Omental fat pad (tissue), 4 donors: ENCODE results near the gene KLK13. TPM values are rescaled to one million over a fixed set of nuclear protein-coding genes. Genes with fewer than 3 reads are reported as not detected.

ENCODE experiments used
- ATAC-seq: fragments of 150-250 bp; one replicate; pipeline ENCODE4 v1.9.1; 2016; ENCODE audit warnings: mild to moderate bottlenecking, moderate library complexity; ENCODE audit not compliant: low FRiP score
- DNase-seq: peaks from one replicate; pipeline ENCODE4 v3.0.0-alpha.2; 2019; ENCODE audit warnings: low spot score
- CTCF ChIP-seq, 3 donors: fragments of 450-650 bp; IDR thresholded peaks; one replicate each; pipeline ENCODE4 v1.5.1; 2016 to 2017; ENCODE audit warnings: antibody characterized with exemption in 3 of 3, mild to moderate bottlenecking in 3 of 3, moderate library complexity in 2 of 3
- total RNA-seq, 4 donors: library from RNA; depleted of rRNA; stranded (reverse); fragments of >200 nt; gene quantifications; one replicate each; pipeline ENCODE4 v1.1.0, GENCODE V29; 2016

The KLK13 gene
- total RNA-seq, 4 donors from 2014 or later: not detected

DNA sequence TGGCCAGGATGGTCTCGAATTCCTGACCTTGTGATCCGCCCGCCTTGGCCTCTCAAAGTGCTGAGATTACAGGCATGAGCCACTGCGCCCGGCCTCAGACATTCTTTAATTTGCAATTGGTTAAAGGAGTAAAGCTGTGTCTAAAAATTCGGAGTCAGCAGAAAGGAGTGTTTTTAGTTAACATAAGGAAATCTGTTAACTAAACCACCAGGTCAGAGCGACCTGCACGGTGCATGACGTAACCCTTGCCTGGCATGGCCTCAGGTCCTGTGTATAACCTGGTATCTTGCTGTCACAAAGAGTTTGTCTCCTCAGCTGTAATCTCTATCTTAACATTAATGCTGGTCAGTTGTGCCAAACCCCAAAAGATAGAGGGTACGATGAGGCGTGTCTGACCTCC lies 20.6 kb downstream of the KLK13 start:
- no peak for DNase-seq
- no peak for TF ChIP-seq CTCF (IDR thresholded peaks at IDR 0.05)
- ATAC-seq: no peak

DNA sequence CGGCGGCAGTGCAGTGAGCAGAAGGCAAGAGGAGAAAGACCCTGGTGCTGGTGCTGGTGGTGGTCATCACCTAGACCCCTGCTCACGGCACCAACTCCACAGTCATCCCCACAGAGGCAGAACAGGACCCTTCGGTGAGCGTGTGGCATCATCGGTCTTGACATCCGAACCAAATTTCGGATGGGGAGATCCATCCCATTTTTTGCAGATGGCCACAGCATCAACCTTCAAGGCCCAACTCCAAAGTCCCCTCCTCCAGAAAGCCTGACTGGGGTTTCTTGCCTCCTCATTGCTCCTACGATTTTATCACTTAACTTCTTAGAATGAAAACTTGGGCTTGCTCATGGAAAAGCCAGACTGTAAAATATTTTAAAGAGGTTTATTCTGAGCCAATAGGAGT lies 21.4 kb downstream of the KLK13 start:
- no peak for TF ChIP-seq CTCF (IDR thresholded peaks at IDR 0.05)
- no peak for DNase-seq
- ATAC-seq: no peak

GRCh38 chr19:51040151-51040550 lies 24.7 kb downstream of the KLK13 start:
- no peak for DNase-seq
- no peak for TF ChIP-seq CTCF (IDR thresholded peaks at IDR 0.05)
- ATAC-seq: no peak

- TF ChIP-seq CTCF (IDR thresholded peaks at IDR 0.05): no peak
- ATAC-seq: no peak
- DNase-seq: no peak
Measured at GRCh38 chr19:51036519-51036918, 28.4 kb downstream of the KLK13 start.

DNA sequence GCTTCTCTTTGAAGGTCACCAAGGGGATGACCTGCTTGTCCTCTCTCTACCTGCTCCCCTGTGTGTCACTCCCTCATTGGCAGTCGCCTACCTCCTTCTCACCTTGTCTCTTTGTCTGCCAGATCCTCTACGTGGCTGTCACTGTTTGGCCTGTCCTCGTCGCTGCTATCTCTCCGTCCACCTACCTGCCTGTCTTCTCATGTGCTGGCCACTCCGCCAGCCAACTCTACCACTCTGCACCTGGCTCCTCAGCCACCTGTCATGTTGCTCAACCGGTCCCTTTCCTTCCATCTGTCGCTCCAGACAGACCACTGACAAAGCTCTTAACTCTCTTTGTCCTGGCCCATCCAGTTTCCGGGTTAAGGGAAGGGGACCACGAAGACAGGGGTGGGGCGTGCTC lies 30.2 kb downstream of the KLK13 start, which contains the start of gene KLK12:
KLK12 (minus strand) TSS at position 299 of the 400 bp plus-strand sequence. CDS start 381 bp downstream, outside the sequence.
- no peak for TF ChIP-seq CTCF (IDR thresholded peaks at IDR 0.05)
- DNase-seq (no peak), ATAC-seq (no peak)

DNA sequence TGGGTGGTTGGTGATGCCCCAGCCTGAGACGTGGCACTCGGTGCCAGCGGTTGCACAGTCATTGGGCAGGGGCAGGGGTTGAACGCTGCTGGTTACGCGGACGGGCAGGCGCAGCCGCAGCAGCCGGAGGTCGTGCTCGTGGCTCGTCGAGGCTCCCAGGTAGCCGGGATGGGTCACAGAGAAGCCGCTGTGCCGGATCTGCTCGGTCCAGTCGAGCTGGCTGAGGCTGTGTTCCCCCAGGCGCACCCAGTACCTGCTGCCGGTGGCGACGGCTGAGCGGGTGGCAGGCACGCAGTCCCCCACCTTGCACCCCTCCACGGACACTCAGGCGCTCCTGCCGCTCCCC lies 33.0 kb downstream of the KLK13 start:
- no peak for ATAC-seq
- no peak for DNase-seq
- no peak for TF ChIP-seq CTCF (IDR thresholded peaks at IDR 0.05)

DNA sequence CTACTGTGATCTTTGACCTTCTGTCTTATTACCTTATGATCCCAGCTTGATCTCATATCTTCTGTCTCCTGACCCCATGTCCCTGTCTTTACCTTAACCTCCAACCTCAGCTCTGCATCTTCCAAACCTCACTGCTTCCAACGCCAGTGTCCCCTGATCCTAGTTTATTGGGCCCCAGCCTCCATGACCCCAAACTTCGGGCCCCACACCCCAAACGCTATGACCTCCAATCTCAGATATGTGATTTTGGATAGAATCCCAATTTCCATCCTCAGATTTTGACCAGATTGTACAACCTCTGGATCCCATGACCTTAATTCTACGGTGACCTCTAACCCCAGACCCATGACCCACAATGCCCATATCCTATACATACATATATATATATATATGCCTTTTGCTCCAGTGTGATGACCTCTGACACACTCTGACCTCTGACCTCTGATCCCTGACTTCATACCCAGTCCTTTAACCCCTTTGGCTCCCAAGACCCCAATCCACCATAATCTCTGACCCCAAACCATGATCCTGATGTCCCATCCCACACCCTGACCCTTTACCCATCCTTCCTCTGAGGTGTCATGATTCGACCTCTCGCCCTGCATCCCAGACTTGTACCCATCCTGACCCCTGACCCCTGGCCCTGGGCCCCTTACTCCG lies 33.5 kb downstream of the KLK13 start:
- DNase-seq (no peak), ATAC-seq (no peak)
- TF ChIP-seq CTCF (IDR thresholded peaks at IDR 0.05): no peak
